CD14-positive monocyte (primary cell): Measurements from ENCODE around the gene STPG3. TPM values are rescaled to one million over a fixed set of nuclear protein-coding genes. Genes with fewer than 3 reads are reported as not detected.

ENCODE experiments used
- DNase-seq, 3 donors: peaks; one replicate each; pipeline ENCODE4 v3.0.0-alpha.2; 2011 to 2022
- H2AFZ ChIP-seq: 2 replicates; pipeline ENCODE4 v1.6.0; 2012; ENCODE audit warnings: mild to moderate bottlenecking, low read depth, low read length, inconsistent platforms; ENCODE audit not compliant: insufficient read depth, poor library complexity, severe bottlenecking
- H3K27ac ChIP-seq, 2 donors: 1 replicate in 1 of 2; 2 replicates in 1 of 2; pipeline ENCODE4 v1.5.1; 2012 to 2013; ENCODE audit warnings: low read length in 2 of 2, control low read depth in 1 of 2, inconsistent platforms in 1 of 2, low read depth in 1 of 2, mild to moderate bottlenecking in 1 of 2
- H3K27me3 ChIP-seq, 2 donors: one replicate each; pipeline versions ENCODE4 v1.6.0 to v1.6.1; 2011 to 2013; ENCODE audit warnings: low read length in 2 of 2; ENCODE audit not compliant: control insufficient read depth in 2 of 2, insufficient read depth in 2 of 2
- H3K36me3 ChIP-seq, 2 donors: replicated peaks in 1 of 2; 1 replicate in 1 of 2; 2 replicates in 1 of 2; pipeline versions ENCODE4 v1.5.1 to v1.6.1; 2012 to 2013; ENCODE audit warnings: low read length in 2 of 2, control low read depth in 1 of 2, inconsistent platforms in 1 of 2, mild to moderate bottlenecking in 1 of 2; ENCODE audit not compliant: insufficient read depth in 2 of 2, control insufficient read depth in 1 of 2
- H3K4me1 ChIP-seq, 2 donors: 1 replicate in 1 of 2; 2 replicates in 1 of 2; pipeline versions ENCODE4 v1.5.1 to v1.6.1; 2012 to 2013; ENCODE audit warnings: low read length in 2 of 2, control low read depth in 1 of 2, inconsistent platforms in 1 of 2, mild to moderate bottlenecking in 1 of 2, moderate library complexity in 1 of 2; ENCODE audit not compliant: insufficient read depth in 2 of 2, control insufficient read depth in 1 of 2
- H3K4me2 ChIP-seq: replicated peaks from 2 replicates; pipeline ENCODE3; 2012; ENCODE audit warnings: low read length, moderate library complexity, mild to moderate bottlenecking; ENCODE audit not compliant: poor library complexity, severe bottlenecking; ENCODE audit errors: extremely low read depth
- H3K4me3 ChIP-seq, 3 experiments: fragments of 200-600 bp in 1 of 3; sonication (generic) in 1 of 3; replicated peaks in 1 of 3; 1 replicate in 2 of 3; 2 replicates in 1 of 3; pipeline ENCODE4 v1.5.1; 2011 to 2013; ENCODE audit warnings: low read length in 3 of 3, mild to moderate bottlenecking in 3 of 3, control low read depth in 2 of 3, low read depth in 2 of 3, inconsistent platforms in 1 of 3, moderate library complexity in 1 of 3
- H3K79me2 ChIP-seq: 2 replicates; pipeline ENCODE4 v1.6.0; 2012; ENCODE audit warnings: mild to moderate bottlenecking, control low read depth, inconsistent platforms, low read length, moderate library complexity; ENCODE audit not compliant: insufficient read depth
- H3K9ac ChIP-seq: 2 replicates; pipeline ENCODE4 v1.6.0; 2017; ENCODE audit warnings: low read length, mild to moderate bottlenecking; ENCODE audit not compliant: insufficient read depth, poor library complexity, severe bottlenecking
- H3K9me3 ChIP-seq, 2 donors: replicated peaks in 1 of 2; 1 replicate in 1 of 2; 2 replicates in 1 of 2; pipeline versions ENCODE4 v1.5.1 to v1.6.1; 2012 to 2013; ENCODE audit warnings: low read length in 2 of 2, control low read depth in 1 of 2; ENCODE audit not compliant: control insufficient read depth in 1 of 2, insufficient read depth in 1 of 2
- H4K20me1 ChIP-seq: 2 replicates; pipeline ENCODE4 v1.6.0; 2012; ENCODE audit warnings: mild to moderate bottlenecking, low read length, control low read depth, moderate library complexity; ENCODE audit not compliant: insufficient read depth
- H3K27ac Mint-ChIP-seq, 7 donors: one replicate each; pipeline ENCODE4 v1.8.0; 2020; ENCODE audit warnings: mild to moderate bottlenecking in 7 of 7, mixed read lengths in 7 of 7, moderate library complexity in 6 of 7, inconsistent platforms in 2 of 7
- H3K27me3 Mint-ChIP-seq, 3 donors: one replicate each; pipeline ENCODE4 v1.8.0; 2021 to 2022; ENCODE audit warnings: low read depth in 3 of 3, mild to moderate bottlenecking in 3 of 3, mixed read lengths in 3 of 3, moderate library complexity in 3 of 3, inconsistent platforms in 1 of 3
- H3K36me3 Mint-ChIP-seq, 2 donors: one replicate each; pipeline ENCODE4 v1.8.0; 2020; ENCODE audit warnings: mixed read lengths in 2 of 2, inconsistent platforms in 1 of 2, mild to moderate bottlenecking in 1 of 2
- H3K4me1 Mint-ChIP-seq: one replicate; pipeline ENCODE4 v1.8.0; 2020; ENCODE audit warnings: mild to moderate bottlenecking, mixed read lengths
- H3K4me3 Mint-ChIP-seq, 2 donors: one replicate each; pipeline ENCODE4 v1.8.0; 2020; ENCODE audit warnings: mild to moderate bottlenecking in 2 of 2, mixed read lengths in 2 of 2, moderate library complexity in 1 of 2
- H3K9me3 Mint-ChIP-seq, 7 donors: one replicate each; pipeline ENCODE4 v1.8.0; 2020 to 2022; ENCODE audit warnings: mixed read lengths in 7 of 7, mild to moderate bottlenecking in 6 of 7, moderate library complexity in 6 of 7, inconsistent platforms in 2 of 7
- CTCF ChIP-seq: fragments of 200-600 bp; IDR thresholded peaks from one replicate; pipeline ENCODE4 v1.8.0; 2022; ENCODE audit warnings: antibody characterized with exemption, mild to moderate bottlenecking
- WGBS: methylation state at CpG from one replicate; pipeline ENCODE4 v1.1.5; 2013; ENCODE audit warnings: missing lambda C conversion rate; ENCODE audit not compliant: insufficient coverage; 5-methylcytosine and 5-hydroxymethylcytosine counted together
- intact Hi-C, 2 donors: fragments of 100-400 bp; cut with micrococcal nuclease; formaldehyde crosslinking; loops; one replicate each; pipeline versions ENCODE4 v1.15.0 to v1.15.1; 2023
- polyA plus RNA-seq, 3 donors: library from polyadenylated mRNA; depleted of rRNA in 1 of 3; unstranded in 2 of 3; stranded (reverse) in 1 of 3; fragments of 300-500 nt in 2 of 3; fragments of >200 nt in 1 of 3; fragmentation: Illumina TruSeq in 2 of 3; gene quantifications; 1 replicate in 2 of 3; 2 replicates in 1 of 3; pipeline ENCODE4 v1.2.3, GENCODE V29; 2012 to 2021

STPG3 gene
- polyA plus RNA-seq, 3 donors: not detected

- Histone ChIP-seq H3K9ac (no peak overlapping the region), H3K27ac (no peak overlapping the region), H3K27me3 (peaks cover 0 to 14% of the 10 kb centered on the region in 2 donors), H4K20me1 (no peaks in the 10 kb centered on the region), H3K4me3 (no peak overlapping the region), H3K79me2 (no peaks in the 10 kb centered on the region), H3K4me1 (peaks cover 33 to 54% of the 10 kb centered on the region in 2 donors), H3K4me2 (no peak overlapping the region), H3K36me3 (peaks cover 3 to 6% of the 10 kb centered on the region in 2 donors), H2AFZ (no peak overlapping the region), H3K9me3 (no peaks in the 10 kb centered on the region)
- no peaks in the 10 kb centered on the region for H3K9me3 Mint-ChIP-seq
- 100% methylated on average over 2 of the region's 14 CpGs for WGBS
- intact Hi-C loops: loop anchor here in 1 of 2 donors (5.0 kb wide), 1 partner anchor 94 kb away; no protein-coding TSS in a partner anchor
- peaks cover 3 to 22% (median 13%) of the 10 kb centered on the region in 3 donors for H3K27me3 Mint-ChIP-seq
- H3K36me3 Mint-ChIP-seq: peaks cover 5% of the 10 kb centered on the region in 2 donors
- no peak for DNase-seq
- H3K4me1 Mint-ChIP-seq: peaks cover 23% of the 10 kb centered on the region
- H3K4me3 Mint-ChIP-seq: peak overlapping the region in 1 of 2 donors; percentile 26
- no peak overlapping the region for H3K27ac Mint-ChIP-seq
- no peak for TF ChIP-seq CTCF
These were observed 30.0 kb upstream of the STPG3 start for GRCh38 chr9:137221095-137221505.

- 7% methylated on average over 61 of the region's 61 CpGs for WGBS
- no peaks in the 10 kb centered on the region for H3K9me3 ChIP-seq
- H4K20me1 ChIP-seq: no peaks in the 10 kb centered on the region
- peak overlapping the region; percentile 57 for H3K4me2 ChIP-seq
- intact Hi-C loops: loop anchor here (2.0 to 5.0 kb wide), 2 partner anchors 21 to 94 kb away; partner anchors contain the start of gene TPRN (in 2 of the 2)
- TF ChIP-seq CTCF: no peak
- peaks cover 23% of the 10 kb centered on the region for H3K4me1 Mint-ChIP-seq
- H3K27ac ChIP-seq: no peak overlapping the region
- no peaks in the 10 kb centered on the region for H3K9me3 Mint-ChIP-seq
- no peak for DNase-seq
- peaks cover 0 to 1% of the 10 kb centered on the region in 2 donors for H3K36me3 ChIP-seq
- H3K79me2 ChIP-seq: no peaks in the 10 kb centered on the region
- H3K4me3 ChIP-seq: peak overlapping the region in 1 of 3 experiments; percentile 48
- no peak overlapping the region for H3K9ac ChIP-seq
- peak overlapping the region in 1 of 2 donors; percentile 62 for H3K4me3 Mint-ChIP-seq
- peaks cover 0 to 15% of the 10 kb centered on the region in 2 donors for H3K27me3 ChIP-seq
- peaks cover 33 to 52% of the 10 kb centered on the region in 2 donors for H3K4me1 ChIP-seq
- H3K27me3 Mint-ChIP-seq: peaks cover 5 to 26% (median 13%) of the 10 kb centered on the region in 3 donors
- H3K27ac Mint-ChIP-seq: no peak overlapping the region
- no peak overlapping the region for H2AFZ ChIP-seq
- H3K36me3 Mint-ChIP-seq: peaks cover under 1 to 2% of the 10 kb centered on the region in 2 donors
These were observed 29.5 kb upstream of the STPG3 start for GRCh38 chr9:137221506-137222111.
